ENCODE data around the gene CAMKV.

Gene CAMKV

GRCh38 chr3:49896345-49896744 lies 26.6 kb upstream of the CAMKV start:
- DNase-seq: no peak

- no peak for DNase-seq
Observed at GRCh38 chr3:49895791-49896190, 26.1 kb upstream of the CAMKV start.

- no peak for DNase-seq
Observed at GRCh38 chr3:49889296-49889695, 19.6 kb upstream of the CAMKV start.

- DNase-seq: no peak
Observed at GRCh38 chr3:49886922-49887265, 17.2 kb upstream of the CAMKV start.

GRCh38 chr3:49883998-49884397 lies 14.3 kb upstream of the CAMKV start:
- no peak for DNase-seq

GRCh38 chr3:49882166-49882565 lies 12.5 kb upstream of the CAMKV start:
- DNase-seq: no peak

- no peak for DNase-seq
Observed at GRCh38 chr3:49880581-49881315, 11.0 kb upstream of the CAMKV start.

GRCh38 chr3:49879721-49880120 lies 10.0 kb upstream of the CAMKV start:
- DNase-seq: no peak

- DNase-seq: no peak
Observed at GRCh38 chr3:49878686-49879085, 9.0 kb upstream of the CAMKV start.

- DNase-seq: no peak
Observed at GRCh38 chr3:49877716-49878115, 8.0 kb upstream of the CAMKV start.

GRCh38 chr3:49876567-49876966 lies 6.9 kb upstream of the CAMKV start:
- no peak for DNase-seq

- DNase-seq: no peak
Observed at GRCh38 chr3:49873623-49874022, 3.9 kb upstream of the CAMKV start.

GRCh38 chr3:49872801-49873281 lies 3.1 kb upstream of the CAMKV start:
- DNase-seq: no peak

GRCh38 chr3:49871531-49872153 lies 1.9 kb upstream of the CAMKV start:
- no peak for DNase-seq

- DNase-seq: no peak
Observed at GRCh38 chr3:49868862-49869466, 742 bp downstream of the CAMKV start.

GRCh38 chr3:49867871-49868321 lies 1.8 kb downstream of the CAMKV start:
- DNase-seq: no peak

GRCh38 chr3:49867400-49867799 lies 2.3 kb downstream of the CAMKV start:
- DNase-seq: no peak

GRCh38 chr3:49865198-49865784 lies 4.4 kb downstream of the CAMKV start:
- DNase-seq: no peak

- DNase-seq: no peak
Observed at GRCh38 chr3:49864505-49864904, 5.2 kb downstream of the CAMKV start.

- no peak for DNase-seq
Observed at GRCh38 chr3:49859576-49860305, 10.0 kb downstream of the CAMKV start.

GRCh38 chr3:49856181-49857005 lies 13.3 kb downstream of the CAMKV start, which contains the start of gene TRAIP:
Gene TRAIP (minus strand): TSS chr3:49856564. CDS start chr3:49856453, 111 bp downstream.
- peak; percentile 71 for DNase-seq

- no peak for DNase-seq
Observed at GRCh38 chr3:49855662-49856061, 14.0 kb downstream of the CAMKV start.

All from GOT3 (cell line).